ENCODE results near the gene ARID5B.

Gene ARID5B

GRCh38 chr10:62056219-62056618 lies 154.7 kb downstream of the ARID5B start:
- DNase-seq: no peak

DNA sequence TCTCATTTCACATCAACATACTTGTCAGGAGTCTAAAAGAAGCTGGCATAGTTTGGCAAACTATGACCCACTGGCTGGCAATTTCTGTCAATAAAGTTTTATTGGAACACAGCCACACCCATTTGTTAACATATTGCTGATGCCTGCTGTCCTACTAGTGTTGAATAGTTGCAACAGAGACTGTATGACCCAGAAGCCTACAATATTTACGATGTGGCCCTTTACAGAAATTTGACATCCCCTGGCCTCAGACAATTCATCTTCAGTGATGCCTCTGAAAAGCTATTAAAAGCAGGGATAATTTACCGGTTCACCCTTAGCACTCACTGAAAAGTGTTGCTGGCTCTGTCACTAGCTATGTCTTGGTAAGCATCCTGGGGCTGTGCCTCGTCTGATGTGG lies 155.2 kb downstream of the ARID5B start:
- DNase-seq: no peak

DNA sequence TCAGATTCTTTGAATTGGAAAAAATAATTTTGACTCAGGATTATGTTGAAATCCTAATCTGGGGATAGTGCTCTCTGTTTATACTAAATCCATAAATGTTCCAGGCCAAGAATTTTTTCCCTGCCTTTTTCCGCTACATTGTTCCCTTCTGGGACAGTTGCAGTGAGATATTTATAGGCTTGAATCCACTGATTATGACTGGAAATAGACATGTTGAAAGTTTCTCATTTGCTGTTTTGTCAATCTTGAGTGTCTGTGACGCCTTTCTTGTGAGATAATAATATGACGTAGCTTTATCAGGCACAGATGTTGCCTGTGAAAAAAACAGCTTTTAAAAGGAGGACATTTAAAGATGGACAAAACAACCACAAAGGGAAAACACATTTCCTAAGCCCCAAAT lies 155.9 kb downstream of the ARID5B start:
- DNase-seq: no peak

- no peak for DNase-seq
Measured at GRCh38 chr10:62057850-62058249, 156.4 kb downstream of the ARID5B start.

- DNase-seq: no peak
Measured at GRCh38 chr10:62058476-62058875, 157.0 kb downstream of the ARID5B start.

DNA sequence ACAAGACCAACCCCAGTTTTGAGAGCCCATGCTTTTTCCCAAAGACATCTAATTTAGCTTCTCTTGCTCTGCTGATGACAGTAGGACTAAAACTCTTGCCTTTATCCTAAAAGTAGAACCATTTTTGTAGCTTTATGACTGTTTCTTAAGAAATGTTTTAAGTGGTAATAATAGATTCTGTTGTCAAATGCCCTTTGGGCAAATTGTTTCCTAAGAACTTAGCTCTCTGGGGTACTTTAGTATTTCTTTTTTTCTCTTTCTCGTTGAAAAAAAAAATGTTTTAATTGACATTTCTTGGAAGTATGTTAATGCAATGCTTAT lies 157.4 kb downstream of the ARID5B start:
- no peak for DNase-seq

- no peak for DNase-seq
Measured at GRCh38 chr10:62059217-62059920, 157.9 kb downstream of the ARID5B start.

GRCh38 chr10:62062028-62062427 lies 160.5 kb downstream of the ARID5B start:
- no peak for DNase-seq

GRCh38 chr10:62062752-62063512 lies 161.4 kb downstream of the ARID5B start:
- DNase-seq: no peak

GRCh38 chr10:62063795-62064472 lies 162.4 kb downstream of the ARID5B start:
- DNase-seq: no peak

DNA sequence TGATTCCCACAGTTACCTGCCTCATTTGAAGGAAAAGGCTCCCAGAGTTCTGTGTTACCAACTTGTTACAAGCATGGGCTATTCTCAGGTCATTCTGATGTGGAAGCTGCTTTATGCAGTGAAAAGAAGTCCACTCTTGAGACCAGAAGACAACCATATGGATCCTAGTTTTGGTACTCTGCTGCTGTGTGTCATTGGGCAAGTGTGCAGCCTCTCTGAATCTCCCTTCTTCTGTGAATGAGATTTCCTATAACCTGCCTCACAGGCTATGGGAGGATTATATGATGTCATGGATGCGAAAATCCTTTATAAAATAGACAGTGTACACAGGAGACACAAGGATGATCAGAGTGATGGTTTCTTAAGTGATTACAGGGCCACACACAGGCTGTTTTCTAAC lies 166.1 kb downstream of the ARID5B start:
- no peak for DNase-seq

- no peak for DNase-seq
Measured at GRCh38 chr10:62068464-62068863, 167.0 kb downstream of the ARID5B start.

GRCh38 chr10:62069452-62070178 lies 168.1 kb downstream of the ARID5B start:
- DNase-seq: peak in 1 of 2 donors; percentile 38

- no peak for DNase-seq
Measured at GRCh38 chr10:62071846-62072281, 170.4 kb downstream of the ARID5B start.

- no peak for DNase-seq
Measured at GRCh38 chr10:62072901-62073300, 171.4 kb downstream of the ARID5B start.

- no peak for DNase-seq
Measured at GRCh38 chr10:62073429-62073828, 171.9 kb downstream of the ARID5B start.

DNA sequence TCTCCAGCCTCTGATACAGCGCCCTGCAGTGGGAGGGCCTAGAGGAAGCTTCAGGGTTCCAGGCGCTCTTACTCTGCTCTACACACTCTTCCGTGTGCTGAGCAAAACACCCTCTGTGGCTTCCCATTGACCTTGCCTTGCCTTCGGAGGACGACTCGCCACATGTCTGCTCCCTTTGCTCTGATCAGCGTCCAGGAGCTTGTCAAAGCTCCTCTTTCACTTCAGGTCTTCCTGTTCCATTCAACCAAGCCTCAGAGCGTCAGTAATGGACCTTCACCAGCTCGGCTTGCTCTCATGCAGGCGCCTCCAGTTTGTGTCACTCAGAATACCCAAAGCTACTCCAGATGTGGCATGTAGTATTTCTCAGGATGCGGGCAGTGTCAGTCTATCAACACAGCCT lies 173.9 kb downstream of the ARID5B start:
- DNase-seq: no peak

- no peak for DNase-seq
Measured at GRCh38 chr10:62075912-62076311, 174.4 kb downstream of the ARID5B start.

DNA sequence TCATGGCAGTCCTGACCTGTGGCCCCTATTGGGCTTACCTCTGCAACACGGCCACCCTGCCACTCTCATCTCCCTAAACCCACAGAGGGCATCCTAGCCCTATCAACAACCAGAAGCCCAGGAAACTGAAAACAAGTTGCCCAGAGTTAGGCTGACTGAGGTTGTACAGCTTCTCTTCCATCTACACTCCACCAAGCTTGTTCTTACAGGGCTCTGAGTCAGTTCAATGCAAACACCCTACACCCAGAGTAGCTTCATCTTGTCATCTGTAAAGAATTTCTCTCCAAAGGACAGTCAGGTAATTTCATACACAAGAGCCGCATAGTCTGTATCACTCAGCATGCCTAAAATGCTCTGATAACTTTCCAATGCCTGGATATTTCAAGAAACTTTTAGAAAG lies 175.4 kb downstream of the ARID5B start:
- no peak for DNase-seq

GRCh38 chr10:62077330-62078015 lies 176.0 kb downstream of the ARID5B start:
- DNase-seq: no peak

GRCh38 chr10:62079885-62080559 lies 178.5 kb downstream of the ARID5B start:
- no peak for DNase-seq

- DNase-seq: no peak
Measured at GRCh38 chr10:62080905-62081304, 179.4 kb downstream of the ARID5B start.
